Measurements from ENCODE around the gene EMP3.
"Not testable (repeated sequence)": the region's sequence is repeated elsewhere in the genome, so short reads cannot be mapped to it uniquely, and the experiment has no call there.

The EMP3 gene

GRCh38 chr19:48325265-48325910 lies at the start of gene EMP3:
EMP3 (plus strand) TSS chr19:48325552; CDS start chr19:48326845, 1,293 bp downstream.
- DNase-seq, result no peak

- no peak for DNase-seq
Observed at GRCh38 chr19:48279747-48280146, 45.6 kb upstream of the EMP3 start.

GRCh38 chr19:48283908-48284307 lies 41.4 kb upstream of the EMP3 start:
- no peak for DNase-seq

- DNase-seq, result no peak
Observed at GRCh38 chr19:48284896-48285295, 40.5 kb upstream of the EMP3 start.

GRCh38 chr19:48287748-48288147 lies 37.6 kb upstream of the EMP3 start:
- no peak for DNase-seq

- DNase-seq, result no peak
Observed at GRCh38 chr19:48290401-48290770, 35.0 kb upstream of the EMP3 start.

- DNase-seq, result peak; percentile 51
Observed at GRCh38 chr19:48290771-48291488, 34.4 kb upstream of the EMP3 start.

- not testable (repeated sequence) for DNase-seq
Observed at GRCh38 chr19:48291489-48291815, 33.9 kb upstream of the EMP3 start.

- DNase-seq, result no peak
Observed at GRCh38 chr19:48292798-48293197, 32.6 kb upstream of the EMP3 start.

- DNase-seq, result no peak
Observed at GRCh38 chr19:48295458-48295857, 29.9 kb upstream of the EMP3 start.

GRCh38 chr19:48296963-48297734 lies 28.2 kb upstream of the EMP3 start:
- DNase-seq, result no peak

GRCh38 chr19:48297975-48298374 lies 27.4 kb upstream of the EMP3 start:
- no peak for DNase-seq

GRCh38 chr19:48301886-48302599 lies 23.3 kb upstream of the EMP3 start:
- DNase-seq, result no peak

GRCh38 chr19:48302600-48302959 lies 22.8 kb upstream of the EMP3 start:
- DNase-seq, result no peak

- DNase-seq, result no peak
Observed at GRCh38 chr19:48303367-48303766, 22.0 kb upstream of the EMP3 start.

GRCh38 chr19:48303866-48304265 lies 21.5 kb upstream of the EMP3 start:
- DNase-seq, result no peak

GRCh38 chr19:48308631-48309586 lies 16.4 kb upstream of the EMP3 start:
- DNase-seq, result no peak

- DNase-seq, result not testable (repeated sequence)
Observed at GRCh38 chr19:48309731-48310130, 15.6 kb upstream of the EMP3 start.

- no peak for DNase-seq
Observed at GRCh38 chr19:48310227-48310626, 15.1 kb upstream of the EMP3 start.

- no peak for DNase-seq
Observed at GRCh38 chr19:48311384-48311783, 14.0 kb upstream of the EMP3 start.

GRCh38 chr19:48315712-48316111 lies 9.6 kb upstream of the EMP3 start:
- DNase-seq, result no peak

GRCh38 chr19:48317708-48317960 lies 7.7 kb upstream of the EMP3 start:
- not testable (repeated sequence) for DNase-seq
